ENCODE measurements around the gene PLB1. TPM values are rescaled to one million over a fixed set of nuclear protein-coding genes. Genes with fewer than 3 reads are reported as not detected.

The PLB1 gene
- total and polyA plus RNA-seq, 2 experiments from 2014 or later, result 0.06 to 0.21 TPM

- H3K9me3 Mint-ChIP-seq, result no peaks in the 10 kb centered on the region; the same call in 2 of the 3 replicates
These were observed 3.6 kb upstream of the PLB1 start for GRCh38 chr2:28492282-28492681.

More at GRCh38 chr2:28492282-28492681, 3.6 kb upstream of the PLB1 start:
- ATAC-seq, result no peak
- H3K79me2 ChIP-seq (replicated peaks; ENCODE audit: insufficient read depth), result no peaks in the 10 kb centered on the region
- H3K27ac ChIP-seq (ENCODE audit: low read depth), result no peak overlapping the region
- no peak overlapping the region for H3K4me2 ChIP-seq
- no peaks in the 10 kb centered on the region for H4K20me1 ChIP-seq (replicated peaks; ENCODE audit: insufficient read depth)
- no peak for TF ChIP-seq EZH2 (IDR thresholded peaks at IDR 0.05; ENCODE audit: low read depth, unreplicated experiment)
- no peak for TF ChIP-seq POLR2AphosphoS5 (IDR thresholded peaks at IDR 0.05; ENCODE audit: low read depth)
- TF ChIP-seq STAT1 (IDR thresholded peaks at IDR 0.05; ENCODE audit: unreplicated experiment), result no peak
- TF ChIP-seq EZH2phosphoT487 (IDR thresholded peaks at IDR 0.05; ENCODE audit: unreplicated experiment), result no peak
- TF ChIP-seq CTCF (conservative IDR thresholded peaks at IDR 0.05; ENCODE audit: low read depth in 2 of 2), result no peak
- no peak for TF ChIP-seq ZNF331 (CRISPR knock-in tag; IDR thresholded peaks at IDR 0.05; ENCODE audit: low read depth)
- TF ChIP-seq, protein P1, sequence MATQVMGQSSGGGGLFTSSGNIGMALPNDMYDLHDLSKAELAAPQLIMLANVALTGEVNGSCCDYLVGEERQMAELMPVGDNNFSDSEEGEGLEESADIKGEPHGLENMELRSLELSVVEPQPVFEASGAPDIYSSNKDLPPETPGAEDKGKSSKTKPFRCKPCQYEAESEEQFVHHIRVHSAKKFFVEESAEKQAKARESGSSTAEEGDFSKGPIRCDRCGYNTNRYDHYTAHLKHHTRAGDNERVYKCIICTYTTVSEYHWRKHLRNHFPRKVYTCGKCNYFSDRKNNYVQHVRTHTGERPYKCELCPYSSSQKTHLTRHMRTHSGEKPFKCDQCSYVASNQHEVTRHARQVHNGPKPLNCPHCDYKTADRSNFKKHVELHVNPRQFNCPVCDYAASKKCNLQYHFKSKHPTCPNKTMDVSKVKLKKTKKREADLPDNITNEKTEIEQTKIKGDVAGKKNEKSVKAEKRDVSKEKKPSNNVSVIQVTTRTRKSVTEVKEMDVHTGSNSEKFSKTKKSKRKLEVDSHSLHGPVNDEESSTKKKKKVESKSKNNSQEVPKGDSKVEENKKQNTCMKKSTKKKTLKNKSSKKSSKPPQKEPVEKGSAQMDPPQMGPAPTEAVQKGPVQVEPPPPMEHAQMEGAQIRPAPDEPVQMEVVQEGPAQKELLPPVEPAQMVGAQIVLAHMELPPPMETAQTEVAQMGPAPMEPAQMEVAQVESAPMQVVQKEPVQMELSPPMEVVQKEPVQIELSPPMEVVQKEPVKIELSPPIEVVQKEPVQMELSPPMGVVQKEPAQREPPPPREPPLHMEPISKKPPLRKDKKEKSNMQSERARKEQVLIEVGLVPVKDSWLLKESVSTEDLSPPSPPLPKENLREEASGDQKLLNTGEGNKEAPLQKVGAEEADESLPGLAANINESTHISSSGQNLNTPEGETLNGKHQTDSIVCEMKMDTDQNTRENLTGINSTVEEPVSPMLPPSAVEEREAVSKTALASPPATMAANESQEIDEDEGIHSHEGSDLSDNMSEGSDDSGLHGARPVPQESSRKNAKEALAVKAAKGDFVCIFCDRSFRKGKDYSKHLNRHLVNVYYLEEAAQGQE (IDR thresholded peaks at IDR 0.05; ENCODE audit: unreplicated experiment), result no peak
- TF ChIP-seq JUNB (IDR thresholded peaks at IDR 0.05; ENCODE audit: unreplicated experiment), result no peak
- TF ChIP-seq ZNF114 (CRISPR knock-in tag; IDR thresholded peaks at IDR 0.05), result no peak
- TF ChIP-seq ETS1 (IDR thresholded peaks at IDR 0.05), result no peak
- no peak for TF ChIP-seq NANOG (IDR thresholded peaks at IDR 0.05; ENCODE audit: borderline replicate concordance)
- no peak for TF ChIP-seq CREB1 (CRISPR knock-in tag; IDR thresholded peaks at IDR 0.05; ENCODE audit: low read depth)
- TF ChIP-seq, protein P2, sequence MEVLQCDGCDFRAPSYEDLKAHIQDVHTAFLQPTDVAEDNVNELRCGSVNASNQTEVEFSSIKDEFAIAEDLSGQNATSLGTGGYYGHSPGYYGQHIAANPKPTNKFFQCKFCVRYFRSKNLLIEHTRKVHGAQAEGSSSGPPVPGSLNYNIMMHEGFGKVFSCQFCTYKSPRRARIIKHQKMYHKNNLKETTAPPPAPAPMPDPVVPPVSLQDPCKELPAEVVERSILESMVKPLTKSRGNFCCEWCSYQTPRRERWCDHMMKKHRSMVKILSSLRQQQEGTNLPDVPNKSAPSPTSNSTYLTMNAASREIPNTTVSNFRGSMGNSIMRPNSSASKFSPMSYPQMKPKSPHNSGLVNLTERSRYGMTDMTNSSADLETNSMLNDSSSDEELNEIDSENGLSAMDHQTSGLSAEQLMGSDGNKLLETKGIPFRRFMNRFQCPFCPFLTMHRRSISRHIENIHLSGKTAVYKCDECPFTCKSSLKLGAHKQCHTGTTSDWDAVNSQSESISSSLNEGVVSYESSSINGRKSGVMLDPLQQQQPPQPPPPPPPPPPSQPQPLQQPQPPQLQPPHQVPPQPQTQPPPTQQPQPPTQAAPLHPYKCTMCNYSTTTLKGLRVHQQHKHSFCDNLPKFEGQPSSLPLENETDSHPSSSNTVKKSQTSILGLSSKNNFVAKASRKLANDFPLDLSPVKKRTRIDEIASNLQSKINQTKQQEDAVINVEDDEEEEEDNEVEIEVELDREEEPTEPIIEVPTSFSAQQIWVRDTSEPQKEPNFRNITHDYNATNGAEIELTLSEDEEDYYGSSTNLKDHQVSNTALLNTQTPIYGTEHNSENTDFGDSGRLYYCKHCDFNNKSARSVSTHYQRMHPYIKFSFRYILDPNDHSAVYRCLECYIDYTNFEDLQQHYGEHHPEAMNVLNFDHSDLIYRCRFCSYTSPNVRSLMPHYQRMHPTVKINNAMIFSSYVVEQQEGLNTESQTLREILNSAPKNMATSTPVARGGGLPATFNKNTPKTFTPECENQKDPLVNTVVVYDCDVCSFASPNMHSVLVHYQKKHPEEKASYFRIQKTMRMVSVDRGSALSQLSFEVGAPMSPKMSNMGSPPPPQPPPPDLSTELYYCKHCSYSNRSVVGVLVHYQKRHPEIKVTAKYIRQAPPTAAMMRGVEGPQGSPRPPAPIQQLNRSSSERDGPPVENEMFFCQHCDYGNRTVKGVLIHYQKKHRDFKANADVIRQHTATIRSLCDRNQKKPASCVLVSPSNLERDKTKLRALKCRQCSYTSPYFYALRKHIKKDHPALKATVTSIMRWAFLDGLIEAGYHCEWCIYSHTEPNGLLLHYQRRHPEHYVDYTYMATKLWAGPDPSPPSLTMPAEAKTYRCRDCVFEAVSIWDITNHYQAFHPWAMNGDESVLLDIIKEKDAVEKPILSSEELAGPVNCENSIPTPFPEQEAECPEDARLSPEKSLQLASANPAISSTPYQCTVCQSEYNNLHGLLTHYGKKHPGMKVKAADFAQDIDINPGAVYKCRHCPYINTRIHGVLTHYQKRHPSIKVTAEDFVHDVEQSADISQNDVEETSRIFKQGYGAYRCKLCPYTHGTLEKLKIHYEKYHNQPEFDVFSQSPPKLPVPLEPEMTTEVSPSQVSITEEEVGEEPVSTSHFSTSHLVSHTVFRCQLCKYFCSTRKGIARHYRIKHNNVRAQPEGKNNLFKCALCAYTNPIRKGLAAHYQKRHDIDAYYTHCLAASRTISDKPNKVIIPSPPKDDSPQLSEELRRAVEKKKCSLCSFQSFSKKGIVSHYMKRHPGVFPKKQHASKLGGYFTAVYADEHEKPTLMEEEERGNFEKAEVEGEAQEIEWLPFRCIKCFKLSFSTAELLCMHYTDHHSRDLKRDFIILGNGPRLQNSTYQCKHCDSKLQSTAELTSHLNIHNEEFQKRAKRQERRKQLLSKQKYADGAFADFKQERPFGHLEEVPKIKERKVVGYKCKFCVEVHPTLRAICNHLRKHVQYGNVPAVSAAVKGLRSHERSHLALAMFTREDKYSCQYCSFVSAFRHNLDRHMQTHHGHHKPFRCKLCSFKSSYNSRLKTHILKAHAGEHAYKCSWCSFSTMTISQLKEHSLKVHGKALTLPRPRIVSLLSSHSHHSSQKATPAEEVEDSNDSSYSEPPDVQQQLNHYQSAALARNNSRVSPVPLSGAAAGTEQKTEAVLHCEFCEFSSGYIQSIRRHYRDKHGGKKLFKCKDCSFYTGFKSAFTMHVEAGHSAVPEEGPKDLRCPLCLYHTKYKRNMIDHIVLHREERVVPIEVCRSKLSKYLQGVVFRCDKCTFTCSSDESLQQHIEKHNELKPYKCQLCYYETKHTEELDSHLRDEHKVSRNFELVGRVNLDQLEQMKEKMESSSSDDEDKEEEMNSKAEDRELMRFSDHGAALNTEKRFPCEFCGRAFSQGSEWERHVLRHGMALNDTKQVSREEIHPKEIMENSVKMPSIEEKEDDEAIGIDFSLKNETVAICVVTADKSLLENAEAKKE (CRISPR knock-in tag; IDR thresholded peaks at IDR 0.05), result no peak
- no peaks in the 10 kb centered on the region for H3K9me2 ChIP-seq (ENCODE audit: insufficient read depth)
- H2AFZ ChIP-seq, result no peak overlapping the region
- H3K4me3 ChIP-seq, result no peak overlapping the region
- H3K27ac Mint-ChIP-seq, result no peak overlapping the region
- H3K4me1 Mint-ChIP-seq, result peaks cover 3% of the 10 kb centered on the region; the same call in 1 of the 3 replicates
- H3K36me3 Mint-ChIP-seq (ENCODE audit: low read depth), result no peaks in the 10 kb centered on the region
- no peaks in the 10 kb centered on the region for H3K4me1 ChIP-seq (ENCODE audit: insufficient read depth)
- no peak for DNase-seq (ENCODE audit: low spot score)
- no peaks in the 10 kb centered on the region for H3K36me3 ChIP-seq (ENCODE audit: insufficient read depth)
- H3K27me3 ChIP-seq (ENCODE audit: insufficient read depth), result no peaks in the 10 kb centered on the region
- H3F3A ChIP-seq (replicated peaks; ENCODE audit: low read depth), result no peaks in the 10 kb centered on the region
- H3K27me3 Mint-ChIP-seq (ENCODE audit: insufficient read depth, low read depth, poor library complexity), result no peaks in the 10 kb centered on the region
- no peak overlapping the region for H3K4me3 Mint-ChIP-seq
